Psoas muscle (tissue), 8 donors: ENCODE measurements around the gene GLB1L3. TPM values are rescaled to one million over a fixed set of nuclear protein-coding genes. Genes with fewer than 3 reads are reported as not detected.

Experiments used
- ATAC-seq, 4 donors: fragments of 200-7000 bp; cut with Tn5 transposase; one replicate each; pipeline ENCODE4 v1.9.1; 2020; ENCODE audit warnings: moderate library complexity in 3 of 4, mild to moderate bottlenecking in 2 of 4
- DNase-seq, 2 donors: peaks; one replicate each; pipeline ENCODE4 v3.0.0-alpha.2; 2020
- H3K27ac ChIP-seq: fragments of 200-600 bp; one replicate; pipeline ENCODE4 v1.8.0; 2022
- H3K27me3 ChIP-seq, 3 donors: fragments of 200-600 bp in 1 of 3; one replicate each; pipeline versions ENCODE4 v1.6.1 to v1.8.0; 2013 to 2022; ENCODE audit warnings: low read length in 2 of 3, mild to moderate bottlenecking in 2 of 3, moderate library complexity in 1 of 3; ENCODE audit not compliant: insufficient read depth in 3 of 3
- H3K36me3 ChIP-seq, 2 donors: fragments of 200-600 bp in 1 of 2; one replicate each; pipeline versions ENCODE4 v1.6.1 to v1.8.0; 2013 to 2022; ENCODE audit warnings: low read depth in 1 of 2, mild to moderate bottlenecking in 1 of 2, moderate library complexity in 1 of 2; ENCODE audit not compliant: insufficient read depth in 1 of 2
- H3K4me1 ChIP-seq: fragments of 200-600 bp; one replicate; pipeline ENCODE4 v1.8.0; 2022
- H3K4me3 ChIP-seq: fragments of 200-600 bp; one replicate; pipeline ENCODE4 v1.8.0; 2022; ENCODE audit warnings: mild to moderate bottlenecking
- H3K9me3 ChIP-seq: fragments of 200-600 bp; one replicate; pipeline ENCODE4 v1.8.0; 2022
- WGBS, 3 donors: extraction: QIAGEN DNeasy Blood & Tissue Kit; methylation state at CpG; one replicate each; pipeline versions ENCODE4 v1.1.6 to v1.1.7; 2013; 5-methylcytosine and 5-hydroxymethylcytosine counted together
- intact Hi-C, 2 donors: fragments of 100-400 bp; cut with DNase I; formaldehyde crosslinking; loops; one replicate each; pipeline versions ENCODE4 v1.11.0 to v1.14.2; 2022
- polyA plus RNA-seq, 3 donors: library from polyadenylated mRNA; stranded (reverse); fragments of 200-250 nt; gene quantifications; one replicate each; pipeline ENCODE4 v1.2.3, GENCODE V29; 2013
- total RNA-seq, 4 donors: library from RNA; stranded (reverse); fragmentation: NEBNext Ultra II Directional in 2 of 4; extraction: Animal tissue kit (Norgen Biotek cat#: 25700) in 2 of 4; gene quantifications; one replicate each; pipeline versions ENCODE4 v1.2.1 to v1.2.4, GENCODE V29; 2021 to 2023
- TF ChIP-seq, protein P1 (sequence below): fragments of 200-600 bp; IDR thresholded peaks from one replicate; pipeline ENCODE4 v1.8.0; 2022; ENCODE audit warnings: antibody characterized with exemption
- donor health status: healthy with polysubstance abuse.
- donor health status: DM: no; HTN: no; CAD: no; lungs with moderate emphysema.
- donor health status: Bipolar disorder and iron deficiency.
- donor health status: healthy.
- donor health status: DM: yes; HTN: yes; CAD: no.
- donor health status: DM: no; HTN: no; CAD: no.
- donor health status: DM: no; HTN: no; CAD: no.
- donor health status: DM: yes; HTN: yes; CAD: no.

GLB1L3 gene
- total and polyA plus RNA-seq, 7 donors: not detected

DNA sequence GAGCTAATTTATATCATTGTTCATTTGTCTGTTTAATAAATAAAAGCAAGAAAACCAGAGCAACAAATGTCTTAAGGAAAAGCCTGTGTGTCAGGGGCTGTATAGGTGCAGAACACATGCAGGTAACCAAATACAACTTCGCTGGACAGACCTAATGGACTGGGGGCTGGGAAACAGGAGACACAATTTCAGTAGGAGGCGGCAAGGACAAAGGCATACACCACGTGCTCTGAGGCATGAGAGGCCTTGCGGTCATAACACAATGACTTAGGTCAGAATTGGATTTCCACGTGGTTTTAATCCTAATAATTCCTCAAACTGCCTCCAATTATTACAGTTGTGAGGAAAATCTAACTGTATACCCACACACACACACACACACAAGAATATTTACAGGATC, 8.7 kb upstream of the GLB1L3 start:
- TF ChIP-seq, protein P1, sequence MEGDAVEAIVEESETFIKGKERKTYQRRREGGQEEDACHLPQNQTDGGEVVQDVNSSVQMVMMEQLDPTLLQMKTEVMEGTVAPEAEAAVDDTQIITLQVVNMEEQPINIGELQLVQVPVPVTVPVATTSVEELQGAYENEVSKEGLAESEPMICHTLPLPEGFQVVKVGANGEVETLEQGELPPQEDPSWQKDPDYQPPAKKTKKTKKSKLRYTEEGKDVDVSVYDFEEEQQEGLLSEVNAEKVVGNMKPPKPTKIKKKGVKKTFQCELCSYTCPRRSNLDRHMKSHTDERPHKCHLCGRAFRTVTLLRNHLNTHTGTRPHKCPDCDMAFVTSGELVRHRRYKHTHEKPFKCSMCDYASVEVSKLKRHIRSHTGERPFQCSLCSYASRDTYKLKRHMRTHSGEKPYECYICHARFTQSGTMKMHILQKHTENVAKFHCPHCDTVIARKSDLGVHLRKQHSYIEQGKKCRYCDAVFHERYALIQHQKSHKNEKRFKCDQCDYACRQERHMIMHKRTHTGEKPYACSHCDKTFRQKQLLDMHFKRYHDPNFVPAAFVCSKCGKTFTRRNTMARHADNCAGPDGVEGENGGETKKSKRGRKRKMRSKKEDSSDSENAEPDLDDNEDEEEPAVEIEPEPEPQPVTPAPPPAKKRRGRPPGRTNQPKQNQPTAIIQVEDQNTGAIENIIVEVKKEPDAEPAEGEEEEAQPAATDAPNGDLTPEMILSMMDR: no peak
- intact Hi-C loops: no loop called here
- DNase-seq: no peak
- H3K4me3 ChIP-seq: no peak overlapping the region
- no peaks in the 10 kb centered on the region for H3K9me3 ChIP-seq
- no peaks in the 10 kb centered on the region for H3K4me1 ChIP-seq
- ATAC-seq: no peak
- no peak overlapping the region for H3K27ac ChIP-seq
- peaks cover 0 to 31% of the 10 kb centered on the region in 2 donors for H3K36me3 ChIP-seq
- peaks cover 0 to 11% (median 0%) of the 10 kb centered on the region in 3 donors for H3K27me3 ChIP-seq
- WGBS, 3 donors: 66 to 75% (median 73%) methylated on average over 5 of the region's 5 CpGs

DNA sequence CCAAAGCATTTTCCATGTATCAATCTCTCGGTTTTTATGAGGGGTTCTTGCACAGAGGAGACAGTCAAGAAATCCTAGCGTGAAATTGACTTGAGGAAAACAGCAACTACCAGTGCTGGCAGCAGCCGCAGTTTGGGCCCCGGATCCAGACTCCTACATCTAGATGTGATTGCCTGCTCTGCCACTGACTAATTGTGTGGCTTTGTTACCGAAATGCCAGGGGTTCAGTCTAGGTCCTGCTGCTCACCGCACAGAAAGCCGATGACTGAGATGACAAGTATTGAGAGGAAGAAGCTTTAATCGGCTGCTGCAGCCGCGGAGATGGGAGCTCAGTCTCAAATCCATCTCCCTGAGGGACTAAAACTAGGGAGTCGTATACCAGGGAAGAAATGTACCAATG, 8.2 kb upstream of the GLB1L3 start:
- intact Hi-C loops: no loop called here
- Histone ChIP-seq H3K4me1 (no peaks in the 10 kb centered on the region), H3K36me3 (peaks cover 0 to 26% of the 10 kb centered on the region in 2 donors), H3K27me3 (peaks cover 0 to 14% (median 3%) of the 10 kb centered on the region in 3 donors), H3K9me3 (no peaks in the 10 kb centered on the region), H3K4me3 (no peak overlapping the region), H3K27ac (no peak overlapping the region)
- ATAC-seq (no peak), DNase-seq (no peak)
- WGBS, 3 donors: 55 to 63% (median 62%) methylated on average over 11 of the region's 11 CpGs
- TF ChIP-seq, protein P1: no peak

DNA sequence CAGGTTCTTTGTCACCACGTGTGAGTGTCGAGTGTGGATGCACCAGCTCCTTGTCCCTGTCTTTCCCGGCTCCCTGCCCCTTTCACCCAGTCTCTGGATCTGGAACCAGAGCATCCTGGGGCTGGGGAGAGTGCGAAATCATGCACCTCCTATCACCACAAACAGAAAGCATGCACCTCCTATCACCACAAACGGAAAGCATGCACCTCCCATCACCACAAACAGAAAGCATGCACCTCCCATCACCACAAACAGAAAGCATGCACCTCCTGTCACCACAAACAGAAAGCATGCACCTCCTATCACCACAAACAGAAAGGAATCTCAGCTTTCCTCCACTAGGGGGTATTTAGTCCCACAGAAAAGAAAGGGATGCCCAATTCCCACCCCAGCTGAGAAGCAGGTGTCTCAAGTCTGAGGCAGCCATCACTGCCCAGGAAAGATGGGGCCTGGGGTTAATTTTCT, 5.9 kb upstream of the GLB1L3 start:
- ATAC-seq: no peak
- Histone ChIP-seq H3K27ac (no peak overlapping the region), H3K4me1 (no peaks in the 10 kb centered on the region), H3K36me3 (peaks cover 0 to 3% of the 10 kb centered on the region in 2 donors), H3K4me3 (no peak overlapping the region), H3K9me3 (no peaks in the 10 kb centered on the region), H3K27me3 (peaks cover 0 to 37% (median 5%) of the 10 kb centered on the region in 3 donors)
- intact Hi-C loops: no loop called here
- 41 to 53% (median 48%) methylated on average over 5 of the region's 5 CpGs for WGBS, 3 donors
- TF ChIP-seq, protein P1: no peak
- no peak for DNase-seq

DNA sequence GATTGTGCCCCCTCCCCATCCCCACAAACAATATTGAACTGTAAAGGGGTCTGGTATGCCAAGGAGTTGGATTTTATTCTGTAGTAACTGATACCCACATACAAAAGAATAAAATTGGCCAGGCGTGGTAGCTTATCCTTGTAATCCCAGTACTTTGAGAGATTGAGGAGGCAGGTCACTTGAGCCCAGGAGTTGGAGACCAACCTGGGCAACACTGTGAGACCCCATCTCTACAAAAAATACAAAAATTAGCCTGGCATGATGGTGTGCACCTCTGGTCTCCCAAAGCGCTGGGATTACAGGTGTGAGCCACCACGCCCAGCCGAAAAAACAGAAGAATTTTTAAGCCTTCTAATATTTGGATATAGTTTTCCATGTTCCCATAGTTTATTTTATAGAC, 4.2 kb upstream of the GLB1L3 start:
- ATAC-seq: no peak
- no peak overlapping the region for H3K4me3 ChIP-seq
- intact Hi-C loops: no loop called here
- no peak for DNase-seq
- no peaks in the 10 kb centered on the region for H3K9me3 ChIP-seq
- H3K4me1 ChIP-seq: peaks cover 3% of the 10 kb centered on the region
- H3K36me3 ChIP-seq: no peaks in the 10 kb centered on the region
- peaks cover 0 to 54% (median 14%) of the 10 kb centered on the region in 3 donors for H3K27me3 ChIP-seq
- TF ChIP-seq, protein P1: no peak
- H3K27ac ChIP-seq: no peak overlapping the region
- 88 to 93% (median 90%) methylated on average over 4 of the region's 4 CpGs for WGBS, 3 donors
